OCI-LY7 (cell line): Measurements from ENCODE around the gene C2orf74. TPM values are rescaled to one million over a fixed set of nuclear protein-coding genes. Genes with fewer than 3 reads are reported as not detected.
"Not testable (repeated sequence)": the region's sequence is repeated elsewhere in the genome, so short reads cannot be mapped to it uniquely, and the experiment has no call there.

Experiments used
- BruUV-seq: library from RNA; stranded (reverse); fragments of 400-500 nt; replicated peaks from 2 replicates; lab custom pipeline; 2021; lab: Mats Ljungman, UMichigan
- CTCF ChIA-PET: fragments of 300-600 bp; sonication (Branson Sonifier 250); formaldehyde crosslinking; loops from one replicate; lab custom pipeline; 2022; ENCODE audit warnings: antibody characterized with exemption; ENCODE audit not compliant: unreplicated experiment; lab: Charles Lee
- POLR2A ChIA-PET: fragments of 300-600 bp; sonication (Branson Sonifier 250); formaldehyde crosslinking; loops from one replicate; lab custom pipeline; 2022; ENCODE audit warnings: antibody characterized with exemption; lab: Charles Lee
- DNase-seq: peaks from one replicate; pipeline ENCODE4 v3.0.0-alpha.2; 2015; ENCODE audit warnings: low spot score
- H2AFZ ChIP-seq: fragments of 200-600 bp; sonication (generic), shearing (Covaris generic); 2 replicates; pipeline ENCODE4 v1.6.1; 2014; ENCODE audit warnings: mild to moderate bottlenecking, antibody characterized with exemption, low read length, moderate library complexity
- H3K27ac ChIP-seq: fragments of 200-600 bp; sonication (generic); 2 replicates; pipeline ENCODE4 v1.5.1; 2014; ENCODE audit warnings: mixed run types, low read depth, mild to moderate bottlenecking, moderate library complexity, low read length, inconsistent platforms; ENCODE audit not compliant: poor library complexity, severe bottlenecking
- H3K36me3 ChIP-seq: fragments of 200-600 bp; sonication (generic); 2 replicates; pipeline ENCODE4 v1.6.1; 2014; ENCODE audit warnings: mild to moderate bottlenecking, antibody characterized with exemption, low read length, moderate library complexity, mixed read lengths; ENCODE audit not compliant: insufficient read depth
- H3K4me1 ChIP-seq: fragments of 200-600 bp; sonication (generic); 2 replicates; pipeline ENCODE4 v1.5.1; 2014; ENCODE audit warnings: mild to moderate bottlenecking, low read length; ENCODE audit not compliant: insufficient read depth, poor library complexity, severe bottlenecking
- H3K4me2 ChIP-seq: fragments of 200-600 bp; sonication (generic); 2 replicates; pipeline ENCODE4 v1.6.1; 2014; ENCODE audit warnings: mild to moderate bottlenecking, low read length
- H3K4me3 ChIP-seq: fragments of 200-600 bp; sonication (generic); 2 replicates; pipeline ENCODE4 v1.5.1; 2014; ENCODE audit warnings: mild to moderate bottlenecking, low read depth, low read length; ENCODE audit not compliant: poor library complexity, severe bottlenecking
- H3K79me2 ChIP-seq: fragments of 200-600 bp; sonication (generic); 2 replicates; pipeline ENCODE4 v1.6.1; 2016; ENCODE audit warnings: low read depth, mild to moderate bottlenecking, low read length, moderate library complexity, mixed read lengths; ENCODE audit not compliant: insufficient read depth
- H3K9me2 ChIP-seq: fragments of 200-600 bp; sonication (generic); 2 replicates; pipeline ENCODE4 v1.6.1; 2016; ENCODE audit warnings: mild to moderate bottlenecking, low read length, mixed read lengths; ENCODE audit not compliant: insufficient read depth
- H3K9me3 ChIP-seq: fragments of 200-600 bp; sonication (generic); 2 replicates; pipeline ENCODE4 v1.6.1; 2014; ENCODE audit warnings: mild to moderate bottlenecking, mixed run types, low read length, mixed read lengths
- H4K20me1 ChIP-seq: fragments of 200-600 bp; sonication (generic); 2 replicates; pipeline ENCODE4 v1.6.1; 2014; ENCODE audit warnings: mild to moderate bottlenecking, antibody characterized with exemption, low read length, moderate library complexity, mixed read lengths; ENCODE audit not compliant: insufficient read depth
- EZH2phosphoT487 ChIP-seq: fragments of 200-600 bp; sonication (generic); IDR thresholded peaks from 2 replicates; pipeline ENCODE4 v1.6.1; 2018; ENCODE audit warnings: low read depth, borderline replicate concordance, mild to moderate bottlenecking, mixed run types, antibody characterized with exemption, low read length, moderate library complexity, mixed read lengths
- intact Hi-C: fragments of 100-400 bp; cut with micrococcal nuclease; formaldehyde crosslinking; loops from one replicate; pipeline ENCODE4 v1.10.0; 2022; ENCODE audit not compliant: unreplicated experiment
- total RNA-seq, 2 experiments: library from RNA; depleted of rRNA in 1 of 2; stranded (reverse); fragments of >200 nt in 1 of 2; shearing (Covaris generic) in 1 of 2; gene quantifications; 2 replicates each; pipeline ENCODE4 v1.2.3, GENCODE V29; 2014 to 2022
- TF ChIP-seq, protein P1 (sequence below): fragments of 200-600 bp; sonication (generic); conservative IDR thresholded peaks from 2 replicates; pipeline ENCODE4 v1.5.1; 2014; ENCODE audit warnings: mild to moderate bottlenecking, antibody characterized with exemption, low read length, moderate library complexity, mixed read lengths

The C2orf74 gene
- total RNA-seq, 2 experiments from 2014 or later, result 6.4 to 11.5 TPM

DNA sequence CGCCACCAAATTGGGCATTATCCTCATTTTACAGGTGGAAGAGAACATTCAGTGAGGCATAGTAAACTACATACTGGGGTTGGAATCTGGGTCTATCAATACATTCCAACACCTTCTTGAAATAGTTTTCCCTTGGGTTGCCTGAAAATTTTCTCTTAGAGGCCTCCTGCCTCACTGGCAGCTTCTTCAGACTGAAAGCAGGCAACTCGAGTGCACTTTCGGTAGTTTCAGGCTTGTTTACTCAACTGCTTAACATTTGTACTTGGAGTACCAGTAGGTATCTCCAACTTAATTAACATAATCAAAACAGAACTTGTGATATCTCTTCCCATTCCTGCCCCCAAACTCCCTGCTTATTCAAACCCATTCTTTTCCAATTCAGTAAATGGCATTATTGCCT lies 36.2 kb upstream of the C2orf74 start:
- Histone ChIP-seq H3K4me3 (no peak overlapping the region), H3K4me2 (no peak overlapping the region), H3K4me1 (peaks cover 9% of the 10 kb centered on the region), H3K9me2 (no peaks in the 10 kb centered on the region), H4K20me1 (no peaks in the 10 kb centered on the region), H3K9me3 (0 out of 2 replicates have a peak, but pooled peaks cover 8% of the 10 kb centered on the region), H2AFZ (no peak overlapping the region), H3K36me3 (no peaks in the 10 kb centered on the region), H3K79me2 (no peaks in the 10 kb centered on the region), H3K27ac (no peak overlapping the region)
- no TSS peak for BruUV-seq
- no peak for TF ChIP-seq EZH2phosphoT487
- TF ChIP-seq, protein P1, sequence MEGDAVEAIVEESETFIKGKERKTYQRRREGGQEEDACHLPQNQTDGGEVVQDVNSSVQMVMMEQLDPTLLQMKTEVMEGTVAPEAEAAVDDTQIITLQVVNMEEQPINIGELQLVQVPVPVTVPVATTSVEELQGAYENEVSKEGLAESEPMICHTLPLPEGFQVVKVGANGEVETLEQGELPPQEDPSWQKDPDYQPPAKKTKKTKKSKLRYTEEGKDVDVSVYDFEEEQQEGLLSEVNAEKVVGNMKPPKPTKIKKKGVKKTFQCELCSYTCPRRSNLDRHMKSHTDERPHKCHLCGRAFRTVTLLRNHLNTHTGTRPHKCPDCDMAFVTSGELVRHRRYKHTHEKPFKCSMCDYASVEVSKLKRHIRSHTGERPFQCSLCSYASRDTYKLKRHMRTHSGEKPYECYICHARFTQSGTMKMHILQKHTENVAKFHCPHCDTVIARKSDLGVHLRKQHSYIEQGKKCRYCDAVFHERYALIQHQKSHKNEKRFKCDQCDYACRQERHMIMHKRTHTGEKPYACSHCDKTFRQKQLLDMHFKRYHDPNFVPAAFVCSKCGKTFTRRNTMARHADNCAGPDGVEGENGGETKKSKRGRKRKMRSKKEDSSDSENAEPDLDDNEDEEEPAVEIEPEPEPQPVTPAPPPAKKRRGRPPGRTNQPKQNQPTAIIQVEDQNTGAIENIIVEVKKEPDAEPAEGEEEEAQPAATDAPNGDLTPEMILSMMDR, result no peak
- DNase-seq, result no peak
- CTCF ChIA-PET, result no interaction called here
- intact Hi-C loops, result no loop called here
- POLR2A ChIA-PET, result interaction anchor here (0.7 to 1.5 kb wide), 3 partner anchors 30 to 553 kb away, joined by 4 to 5 read pairs (median 4); no protein-coding TSS in a partner anchor

DNA sequence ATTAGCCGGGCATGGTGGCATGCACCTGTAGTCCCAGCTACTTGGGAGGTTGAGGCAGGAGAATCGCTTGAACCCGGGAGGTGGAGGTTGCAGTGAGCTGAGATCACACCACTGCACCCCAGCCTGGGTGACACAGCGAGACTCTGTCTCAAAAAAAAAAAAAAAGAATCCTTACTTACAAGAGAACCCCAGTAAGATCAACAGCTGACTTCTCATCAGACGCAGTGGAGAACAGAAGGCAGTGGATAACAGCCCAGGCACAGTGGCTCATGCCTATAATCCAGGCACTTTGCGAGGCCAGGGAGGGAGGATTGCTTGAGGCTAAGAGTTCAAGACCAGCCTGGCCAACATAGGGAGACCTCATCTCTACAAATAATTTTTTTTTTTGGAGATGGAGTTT lies 33.9 kb upstream of the C2orf74 start:
- H3K27ac ChIP-seq, H3K79me2 ChIP-seq, BruUV-seq, H3K4me1 ChIP-seq, H3K4me3 ChIP-seq, DNase-seq, H3K4me2 ChIP-seq, H2AFZ ChIP-seq, H3K9me3 ChIP-seq, CTCF ChIA-PET, H3K36me3 ChIP-seq, intact Hi-C loops, H4K20me1 ChIP-seq, H3K9me2 ChIP-seq: not testable (repeated sequence)
- POLR2A ChIA-PET, result interaction anchor here (0.7 to 1.2 kb wide), 2 partner anchors 11 to 13 kb away, joined by 3 read pairs; no protein-coding TSS in a partner anchor

DNA sequence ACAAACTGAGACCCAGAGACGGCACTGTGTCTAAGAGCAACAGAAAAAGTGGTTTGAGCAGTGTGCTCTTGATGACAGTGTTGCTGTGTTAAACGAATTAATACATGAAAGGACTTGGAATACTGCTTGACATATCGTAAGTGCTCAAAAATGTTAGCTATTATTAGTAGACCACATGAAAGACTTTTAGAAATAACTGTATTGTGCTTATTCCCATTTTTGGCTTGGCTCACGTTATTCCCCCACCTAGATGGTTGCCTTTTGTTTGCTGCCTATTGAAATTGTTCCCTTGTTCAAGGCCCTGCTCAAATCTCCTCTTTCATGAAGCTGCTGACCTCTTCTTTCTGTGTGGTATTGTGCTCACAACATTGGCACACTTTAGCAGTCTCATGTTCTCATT lies 27.8 kb upstream of the C2orf74 start:
- H3K36me3 ChIP-seq, result no peaks in the 10 kb centered on the region
- no peak overlapping the region for H2AFZ ChIP-seq
- H3K4me2 ChIP-seq, result no peak overlapping the region
- H3K4me1 ChIP-seq, result no peaks in the 10 kb centered on the region
- intact Hi-C loops, result loop anchor here (10.0 kb wide), 1 partner anchor 531 kb away; no protein-coding TSS in a partner anchor
- H3K27ac ChIP-seq, result no peak overlapping the region
- no peaks in the 10 kb centered on the region for H4K20me1 ChIP-seq
- no peak overlapping the region for H3K4me3 ChIP-seq
- no peaks in the 10 kb centered on the region for H3K79me2 ChIP-seq
- DNase-seq, result no peak
- no peaks in the 10 kb centered on the region for H3K9me3 ChIP-seq
- no peaks in the 10 kb centered on the region for H3K9me2 ChIP-seq
- ChIA-PET POLR2A (interaction anchor here (0.6 kb wide), 1 partner anchor 15 kb away, joined by 3 read pairs; no protein-coding TSS in a partner anchor), CTCF (no interaction called here)
- BruUV-seq, result no TSS peak
- TF ChIP-seq EZH2phosphoT487, result no peak
- TF ChIP-seq, protein P1, result no peak
